GM12878 (cell line): ENCODE results near the gene GTF2IRD1. TPM values are rescaled to one million over a fixed set of nuclear protein-coding genes. Genes with fewer than 3 reads are reported as not detected.

Experiments used
- ATAC-seq: fragments of 200-7000 bp; cut with Tn5 transposase; 3 replicates; pipeline ENCODE4 v1.9.1; 2020; ENCODE audit warnings: mild to moderate bottlenecking, moderate library complexity
- BruUV-seq: library from RNA; stranded (reverse); fragments of 400-500 nt; replicated peaks from 2 replicates; lab custom pipeline; 2021; lab: Mats Ljungman, UMichigan
- CTCF ChIA-PET: fragments of 300-600 bp; sonication (Branson Sonifier 250); formaldehyde crosslinking; extraction: SDS; loops from one replicate; lab custom pipeline; 2021; ENCODE audit warnings: inconsistent platforms; lab: Yijun Ruan, JAX
- POLR2A ChIA-PET: fragments of 350-600 bp; formaldehyde crosslinking; extraction: SDS; loops from one replicate; lab custom pipeline; 2021; ENCODE audit warnings: inconsistent platforms; lab: Charles Lee
- RAD21 ChIA-PET: fragments of 300-600 bp; sonication (Branson Sonifier 250); formaldehyde crosslinking; loops from one replicate; lab custom pipeline; 2023; ENCODE audit warnings: antibody characterized with exemption; ENCODE audit not compliant: unreplicated experiment; lab: Charles Lee
- SMC1A ChIA-PET: fragments of 300-600 bp; sonication (Branson Sonifier 250); formaldehyde crosslinking; loops from one replicate; lab custom pipeline; 2023; ENCODE audit not compliant: unreplicated experiment, uncharacterized antibody; lab: Charles Lee
- DNase-seq: peaks from one replicate; pipeline ENCODE4 v3.0.0-alpha.2; 2011; ENCODE audit warnings: low read depth, low spot score
- FAIRE-seq: peaks from 3 replicates; lab custom pipeline; 2011; peaks lifted over from hg19 to GRCh38; lab: Jason Lieb, UNC
- H2AFZ ChIP-seq: 2 replicates; pipeline ENCODE4 v1.6.0; 2011; ENCODE audit warnings: low read depth, low read length, control low read depth; ENCODE audit not compliant: control insufficient read depth
- H3K27ac ChIP-seq: 2 replicates; pipeline ENCODE4 v1.5.1; 2011; ENCODE audit warnings: control low read depth; ENCODE audit not compliant: control insufficient read depth, insufficient read depth
- H3K27me3 ChIP-seq, 2 experiments: replicated peaks in 1 of 2; 2 replicates each; pipeline versions ENCODE4 v1.6.0 to v1.6.1; 2011; ENCODE audit warnings: low read length in 1 of 2; ENCODE audit not compliant: control insufficient read depth in 2 of 2, insufficient read depth in 2 of 2
- H3K36me3 ChIP-seq, 2 experiments: 2 replicates each; pipeline ENCODE4 v1.5.1; 2011; ENCODE audit warnings: low read length in 1 of 2; ENCODE audit not compliant: control insufficient read depth in 2 of 2, insufficient read depth in 2 of 2
- H3K4me1 ChIP-seq: 2 replicates; pipeline ENCODE4 v1.6.1; 2011; ENCODE audit warnings: mild to moderate bottlenecking, low read length, moderate library complexity, mixed read lengths; ENCODE audit not compliant: control insufficient read depth, insufficient read depth
- H3K4me2 ChIP-seq: 2 replicates; pipeline ENCODE4 v1.6.0; 2011; ENCODE audit warnings: control low read depth; ENCODE audit not compliant: control insufficient read depth, insufficient read depth
- H3K4me3 ChIP-seq: fragments of 200-600 bp; sonication (generic); 2 replicates; pipeline ENCODE4 v1.5.1; 2016
- H3K79me2 ChIP-seq: 2 replicates; pipeline ENCODE4 v1.6.0; 2011; ENCODE audit warnings: low read length; ENCODE audit not compliant: control insufficient read depth, insufficient read depth
- H3K9ac ChIP-seq: 2 replicates; pipeline ENCODE4 v1.8.0; 2011; ENCODE audit warnings: low read length, control low read depth, mixed read lengths; ENCODE audit not compliant: control insufficient read depth, insufficient read depth
- H3K9me3 ChIP-seq: replicated peaks from 3 replicates; pipeline ENCODE4 v1.5.1; 2011; ENCODE audit warnings: mild to moderate bottlenecking, low read length; ENCODE audit not compliant: control insufficient read depth, insufficient read depth
- H4K20me1 ChIP-seq: 2 replicates; pipeline ENCODE4 v1.6.0; 2011; ENCODE audit not compliant: control insufficient read depth, insufficient read depth
- BACH1 ChIP-seq: fragments of 450-650 bp; IDR thresholded peaks from 2 replicates; pipeline ENCODE4 v1.6.1; 2017; ENCODE audit warnings: mild to moderate bottlenecking, borderline replicate concordance
- CTCF ChIP-seq, 3 experiments: IDR thresholded peaks in 2 of 3; conservative IDR thresholded peaks in 1 of 3; 2 replicates each; pipeline ENCODE4 v1.5.1; 2011; ENCODE audit warnings: low read depth in 3 of 3, low read length in 3 of 3, mild to moderate bottlenecking in 3 of 3, control low read depth in 2 of 3, moderate library complexity in 2 of 3, inconsistent platforms in 1 of 3, mixed read lengths in 1 of 3; ENCODE audit not compliant: control insufficient read depth in 2 of 3, insufficient read depth in 1 of 3; ENCODE audit errors: extremely low read depth in 1 of 3
- POLR2AphosphoS5 ChIP-seq: IDR thresholded peaks from 2 replicates; pipeline ENCODE4 v1.6.1; 2011; ENCODE audit warnings: mild to moderate bottlenecking, low read length, inconsistent platforms
- SIX5 ChIP-seq: IDR thresholded peaks from 2 replicates; pipeline ENCODE4 v1.6.1; 2011; ENCODE audit warnings: mild to moderate bottlenecking, low read depth, low read length, moderate library complexity; ENCODE audit not compliant: severe bottlenecking
- WGBS: methylation state at CpG from one replicate; pipeline ENCODE4 v1.1.6; 2016; ENCODE audit warnings: low lambda C conversion rate; ENCODE audit not compliant: insufficient replicate concordance, insufficient coverage; ENCODE audit errors: missing lambda C conversion rate; 5-methylcytosine and 5-hydroxymethylcytosine counted together
- in situ Hi-C: fragments of 300-500 bp; cut with MboI; formaldehyde crosslinking; loops from 9 replicates; pipeline ENCODE4 v1.14.3; 2018; ENCODE audit warnings: mixed read lengths
- intact Hi-C: fragments of 100-400 bp; cut with micrococcal nuclease; formaldehyde crosslinking; loops from one replicate; pipeline ENCODE4 v1.14.2; 2022; ENCODE audit not compliant: unreplicated experiment
- polyA plus RNA-seq, 11 experiments: library from polyadenylated mRNA; depleted of rRNA in 4 of 11; unstranded in 6 of 11; stranded (reverse) in 5 of 11; fragments of >200 nt; fragmentation: Nextera tagmentation in 4 of 11; fragmentation: Illumina TruSeq in 1 of 11; extraction: Ambion mirVana in 4 of 11; extraction: Trizol in 1 of 11; gene quantifications; 1 replicate in 1 of 11; 2 replicates in 10 of 11; pipeline versions ENCODE4 v1.2.1 to v1.2.3, GENCODE V29; 2011 to 2016; ENCODE audit warnings: inconsistent platforms in 2 of 11, missing spikeins in 2 of 11, low read depth in 1 of 11
- total RNA-seq, 4 experiments: library from RNA; depleted of rRNA in 3 of 4; stranded (reverse); fragments of >200 nt in 3 of 4; fragmentation: Illumina TruSeq in 1 of 4; extraction: Trizol in 1 of 4; gene quantifications; 2 replicates each; pipeline versions ENCODE4 v1.2.1 to v1.2.3, GENCODE V29; 2013 to 2021
- TF ChIP-seq, protein P1 (sequence below): IDR thresholded peaks from 2 replicates; pipeline ENCODE4 v1.6.1; 2011; ENCODE audit warnings: low read depth, mild to moderate bottlenecking, low read length, moderate library complexity, borderline replicate concordance; ENCODE audit errors: extremely low read depth
- TF ChIP-seq, protein P2 (sequence below): IDR thresholded peaks from 2 replicates; pipeline ENCODE4 v1.6.1; 2012; ENCODE audit warnings: low read depth, low read length, improper control_type of control experiment

Gene GTF2IRD1
- total and polyA plus RNA-seq, 10 of the 15 experiments (the other 5 are each of a cell fraction or from before 2014, with no cell fraction given) = 0.48 to 3.0 (median 1.3) TPM

DNA sequence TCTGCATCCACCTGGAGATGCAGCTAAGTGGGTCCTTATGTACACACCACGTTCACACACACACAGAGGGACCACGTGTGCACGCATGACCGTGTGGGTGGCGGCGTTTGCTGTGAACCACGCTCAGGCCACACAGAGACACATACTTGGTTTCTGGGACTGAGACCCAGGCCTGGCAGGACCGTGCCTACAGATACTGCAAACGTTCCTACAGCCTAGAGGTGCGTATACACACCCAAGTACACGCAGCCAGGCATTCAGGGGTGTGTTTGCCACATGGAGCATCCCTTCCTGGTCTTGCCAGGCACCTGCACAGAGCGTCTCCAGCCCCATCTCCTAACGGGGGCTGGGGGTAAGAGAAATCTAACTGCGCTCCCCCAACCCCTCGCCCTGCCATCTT, 49.0 kb upstream of the GTF2IRD1 start (continued):
- TF ChIP-seq POLR2AphosphoS5 (peak; percentile 39; the same call in 1 of the 2 replicates), BACH1 (no peak), SIX5 (no peak)
- TF ChIP-seq, protein P1, sequence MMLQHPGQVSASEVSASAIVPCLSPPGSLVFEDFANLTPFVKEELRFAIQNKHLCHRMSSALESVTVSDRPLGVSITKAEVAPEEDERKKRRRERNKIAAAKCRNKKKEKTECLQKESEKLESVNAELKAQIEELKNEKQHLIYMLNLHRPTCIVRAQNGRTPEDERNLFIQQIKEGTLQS = no peak

GRCh38 chr7:74405191-74405898, 48.4 kb upstream of the GTF2IRD1 start:
- Histone ChIP-seq H3K27ac (no peak overlapping the region), H3K9ac (no peak overlapping the region), H2AFZ (no peak overlapping the region), H3K4me1 (no peaks in the 10 kb centered on the region), H3K36me3 (peaks cover 8 to 21% of the 10 kb centered on the region in 2 experiments; a peak in 3 of 4 replicates), H3K4me3 (no peak overlapping the region), H3K9me3 (no peaks in the 10 kb centered on the region), H3K79me2 (no peaks in the 10 kb centered on the region), H3K27me3 (no peaks in the 10 kb centered on the region), H3K4me2 (no peak overlapping the region), H4K20me1 (no peaks in the 10 kb centered on the region)
- DNase-seq = no peak
- no TSS peak for BruUV-seq
- FAIRE-seq = no peak
- ATAC-seq = peak; percentile 20; the same call in 2 of the 3 replicates
- SMC1A ChIA-PET = interaction anchor here (1.2 kb wide), 1 partner anchor 199 kb away, joined by 4 read pairs; no protein-coding TSS in a partner anchor
- intact Hi-C loops (no loop called here), in situ Hi-C loops (no loop called here)
- TF ChIP-seq, protein P2, sequence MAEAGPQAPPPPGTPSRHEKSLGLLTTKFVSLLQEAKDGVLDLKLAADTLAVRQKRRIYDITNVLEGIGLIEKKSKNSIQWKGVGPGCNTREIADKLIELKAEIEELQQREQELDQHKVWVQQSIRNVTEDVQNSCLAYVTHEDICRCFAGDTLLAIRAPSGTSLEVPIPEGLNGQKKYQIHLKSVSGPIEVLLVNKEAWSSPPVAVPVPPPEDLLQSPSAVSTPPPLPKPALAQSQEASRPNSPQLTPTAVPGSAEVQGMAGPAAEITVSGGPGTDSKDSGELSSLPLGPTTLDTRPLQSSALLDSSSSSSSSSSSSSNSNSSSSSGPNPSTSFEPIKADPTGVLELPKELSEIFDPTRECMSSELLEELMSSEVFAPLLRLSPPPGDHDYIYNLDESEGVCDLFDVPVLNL = no peak
- TF ChIP-seq POLR2AphosphoS5 (peak; percentile 16; the same call in 1 of the 2 replicates), CTCF (IDR thresholded peaks at IDR 0.05 in 2 of 3, conservative IDR thresholded peaks at IDR 0.05 in 1 of 3; ENCODE audit: control insufficient read depth in 2 of 3, extremely low read depth in 1 of 3, insufficient read depth in 1 of 3, low read depth in 3 of 3, low read length in 3 of 3) (peak; percentile 20 to 34 (median 23); a peak in 3 of 6 replicates)
- POLR2A ChIA-PET = no interaction called here
- RAD21 ChIA-PET = no interaction called here
- 95% methylated on average over 31 of the region's 31 CpGs for WGBS
- CTCF ChIA-PET = interaction anchor here (0.6 to 4.5 kb wide), 6 partner anchors 12 to 318 kb away, joined by 3 to 19 read pairs (median 4); no protein-coding TSS in a partner anchor
